Anterior cingulate cortex (tissue), 58 donors: ENCODE data around the gene DEFB126.
"Not testable (repeated sequence)": the region's sequence is repeated elsewhere in the genome, so short reads cannot be mapped to it uniquely, and the experiment has no call there.

Source experiments
- DNase-seq, 58 donors: peaks; one replicate each; lab custom pipeline; 2025; lab: John Stamatoyannopoulos, UW

DEFB126 gene, protein sequence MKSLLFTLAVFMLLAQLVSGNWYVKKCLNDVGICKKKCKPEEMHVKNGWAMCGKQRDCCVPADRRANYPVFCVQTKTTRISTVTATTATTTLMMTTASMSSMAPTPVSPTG

DNA sequence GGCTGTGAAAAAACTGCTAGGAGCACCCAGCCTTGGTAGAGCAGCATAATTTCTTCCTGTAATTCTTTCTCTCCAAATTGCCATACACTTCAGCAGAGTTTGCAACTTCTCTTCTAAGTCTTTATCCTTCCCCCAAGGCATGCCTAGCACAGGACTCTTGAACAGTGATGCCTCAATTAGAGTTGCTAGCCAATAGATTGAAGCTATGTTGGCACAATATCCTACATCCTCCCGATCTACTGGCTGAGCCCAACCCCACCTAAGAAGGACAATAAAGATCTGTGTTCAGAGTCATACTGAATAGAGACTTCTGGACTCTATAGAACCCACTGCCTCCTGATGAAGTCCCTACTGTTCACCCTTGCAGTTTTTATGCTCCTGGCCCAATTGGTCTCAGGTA, at the start of gene DEFB126:
TSS of gene DEFB126 (plus strand) at position 301 of the 400 bp plus-strand sequence. CDS start at position 340, 39 bp downstream.
- no peak for DNase-seq

DNA sequence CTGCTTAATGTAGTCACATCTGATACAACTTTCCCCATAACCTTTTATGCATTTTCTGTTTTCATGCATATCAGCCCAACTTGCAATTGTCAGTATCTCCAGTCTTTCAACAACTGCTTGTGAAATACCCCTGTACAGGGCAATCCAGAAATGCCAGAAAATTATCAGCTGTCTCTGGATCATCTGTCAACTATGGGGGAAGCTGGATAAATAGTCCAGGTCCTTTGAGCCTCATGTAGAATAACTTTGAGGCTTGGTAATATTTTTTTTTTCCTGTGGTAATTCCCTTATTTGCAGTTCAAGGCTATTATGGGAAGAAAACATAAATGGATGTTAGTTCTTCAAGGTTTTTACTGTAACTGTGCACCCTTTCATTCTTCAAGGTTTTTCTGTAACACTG, 48.7 kb upstream of the DEFB126 start:
- no peak for DNase-seq

DNA sequence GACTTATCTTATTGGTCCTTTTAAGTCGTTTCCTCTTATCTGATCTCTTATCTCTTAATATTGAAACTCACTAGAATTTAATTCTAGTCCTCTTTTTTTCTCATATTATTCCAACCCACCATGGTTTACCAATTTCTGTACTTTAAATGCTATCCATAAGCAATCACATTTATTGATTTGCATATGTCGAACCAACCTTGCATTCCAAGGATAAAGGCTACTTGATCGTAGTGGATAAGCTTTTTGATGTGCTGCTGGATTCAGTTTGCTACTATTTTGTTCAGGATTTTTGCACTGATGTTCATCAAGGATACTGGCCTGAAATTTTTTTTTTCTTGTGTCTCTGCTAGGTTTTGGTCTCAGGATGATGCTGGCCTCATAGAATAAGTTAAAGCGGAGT, 47.2 kb upstream of the DEFB126 start:
- DNase-seq: no peak

DNA sequence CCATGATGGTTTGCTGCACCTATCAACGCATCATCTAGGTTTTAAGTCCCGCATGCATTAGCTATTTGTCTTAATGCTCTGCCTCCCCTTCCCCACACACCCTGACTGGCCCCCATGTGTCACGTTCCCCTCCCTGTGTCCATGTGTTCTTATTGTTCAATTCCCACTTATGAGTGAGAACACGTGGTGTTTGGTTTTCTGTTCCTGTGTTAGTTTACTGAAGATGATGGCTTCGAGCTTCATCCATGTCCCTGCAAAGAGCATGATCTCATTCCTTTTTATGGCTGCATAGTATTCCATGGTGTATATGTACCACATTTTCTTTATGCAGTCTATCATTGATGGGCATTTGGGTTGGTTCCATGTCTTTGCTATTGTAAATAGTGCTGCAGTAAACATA, 44.7 kb upstream of the DEFB126 start:
- DNase-seq: not testable (repeated sequence)

DNA sequence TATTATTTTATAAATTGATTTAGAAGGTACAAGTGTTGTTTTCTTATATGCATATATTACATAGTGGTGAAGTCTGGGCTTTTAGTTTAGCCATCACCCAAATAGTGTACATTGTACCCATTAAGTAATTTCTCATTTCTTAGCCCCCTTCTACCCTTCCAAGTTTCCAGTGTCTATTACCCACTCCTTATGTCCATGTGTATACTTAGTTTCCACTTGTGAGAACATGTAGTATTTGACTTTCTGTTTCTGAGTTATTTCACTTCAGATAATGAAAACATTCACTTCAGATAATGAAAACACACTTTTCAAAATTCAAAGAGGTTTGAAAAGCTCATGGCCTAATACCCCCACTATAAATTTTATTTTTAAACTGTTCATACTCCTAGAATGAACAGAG, 40.4 kb upstream of the DEFB126 start:
- DNase-seq: no peak

DNA sequence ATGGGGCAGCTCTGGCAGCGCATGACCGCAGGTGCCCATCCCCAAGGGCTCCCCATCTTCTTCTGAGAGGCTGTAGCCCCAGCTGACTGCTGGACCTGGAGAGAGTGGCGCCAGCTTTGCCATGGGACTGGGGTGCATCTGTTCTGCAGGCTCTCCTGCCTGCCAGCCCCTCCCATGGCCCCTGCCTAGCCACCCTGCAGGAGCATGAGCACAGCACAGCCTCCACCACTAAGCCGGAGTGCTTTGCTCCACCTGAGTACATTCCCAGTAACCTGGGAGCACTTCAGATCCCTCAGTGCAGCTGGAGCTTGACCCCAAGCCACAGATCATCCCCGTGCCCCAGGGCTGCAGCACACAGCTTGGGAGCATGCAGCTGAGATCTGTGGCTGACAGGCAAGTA, 38.9 kb upstream of the DEFB126 start:
- DNase-seq: no peak

DNA sequence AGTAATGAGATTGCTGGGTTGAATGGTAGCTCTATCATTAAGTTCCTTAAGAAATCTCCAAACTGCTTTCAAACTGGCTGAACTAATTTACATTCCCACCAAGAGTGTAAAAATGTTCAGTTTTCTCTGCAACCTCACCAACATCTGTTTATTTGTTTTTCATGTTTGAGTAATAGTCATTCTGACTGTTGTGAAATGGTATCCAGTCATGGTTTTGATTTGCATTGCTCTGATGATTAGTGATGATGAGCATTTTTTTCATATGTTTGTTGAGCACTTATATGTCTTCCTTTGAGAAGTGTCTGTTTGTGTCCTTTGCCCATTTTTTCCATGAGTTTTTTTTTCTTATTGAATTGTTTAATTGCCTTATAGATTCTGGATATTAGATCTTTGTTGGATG, 30.0 kb upstream of the DEFB126 start:
- no peak for DNase-seq

DNA sequence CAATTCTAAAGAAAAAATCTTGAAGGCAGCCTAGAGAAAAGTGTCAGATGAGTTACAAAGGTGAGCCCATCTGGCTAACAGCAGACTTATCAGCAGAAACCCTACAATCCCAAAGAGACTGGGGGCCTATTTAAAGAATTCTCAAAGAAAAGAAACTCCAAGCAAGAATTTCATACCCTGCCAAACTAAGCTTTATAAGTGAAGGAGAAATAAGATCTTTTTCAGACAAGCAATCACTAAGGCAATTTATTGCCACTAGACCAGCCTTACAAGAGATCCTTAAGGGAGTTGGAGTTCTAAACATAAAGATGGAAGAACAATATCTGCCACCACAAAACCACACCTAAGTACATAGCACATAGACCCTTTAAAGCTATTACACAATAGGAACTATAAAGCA, 24.9 kb upstream of the DEFB126 start:
- no peak for DNase-seq

DNA sequence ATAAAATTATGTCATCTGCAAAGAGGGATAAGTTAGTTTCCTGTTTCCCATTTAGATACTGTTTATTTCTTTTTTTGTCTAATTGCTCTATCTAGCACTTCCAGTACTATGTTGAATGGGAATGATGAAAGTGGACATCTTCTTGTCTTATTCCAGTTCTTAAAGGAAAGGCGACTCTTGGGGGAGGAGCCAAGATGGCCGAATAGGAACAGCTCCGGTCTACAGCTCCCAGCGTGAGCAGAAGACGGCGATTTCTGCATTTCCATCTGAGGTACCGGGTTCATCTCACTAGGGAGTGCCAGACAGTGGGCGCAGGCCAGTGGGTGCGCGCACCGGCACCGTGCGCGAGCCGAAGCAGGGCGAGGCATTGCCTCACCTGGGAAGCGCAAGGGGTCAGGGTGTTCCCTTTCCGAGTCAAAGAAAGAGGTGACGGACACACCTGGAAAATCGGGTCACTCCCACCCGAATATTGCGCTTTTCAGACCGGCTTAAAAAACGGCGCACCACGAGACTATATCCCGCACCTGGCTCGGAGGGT, 12.5 kb upstream of the DEFB126 start:
- DNase-seq: not testable (repeated sequence)

DNA sequence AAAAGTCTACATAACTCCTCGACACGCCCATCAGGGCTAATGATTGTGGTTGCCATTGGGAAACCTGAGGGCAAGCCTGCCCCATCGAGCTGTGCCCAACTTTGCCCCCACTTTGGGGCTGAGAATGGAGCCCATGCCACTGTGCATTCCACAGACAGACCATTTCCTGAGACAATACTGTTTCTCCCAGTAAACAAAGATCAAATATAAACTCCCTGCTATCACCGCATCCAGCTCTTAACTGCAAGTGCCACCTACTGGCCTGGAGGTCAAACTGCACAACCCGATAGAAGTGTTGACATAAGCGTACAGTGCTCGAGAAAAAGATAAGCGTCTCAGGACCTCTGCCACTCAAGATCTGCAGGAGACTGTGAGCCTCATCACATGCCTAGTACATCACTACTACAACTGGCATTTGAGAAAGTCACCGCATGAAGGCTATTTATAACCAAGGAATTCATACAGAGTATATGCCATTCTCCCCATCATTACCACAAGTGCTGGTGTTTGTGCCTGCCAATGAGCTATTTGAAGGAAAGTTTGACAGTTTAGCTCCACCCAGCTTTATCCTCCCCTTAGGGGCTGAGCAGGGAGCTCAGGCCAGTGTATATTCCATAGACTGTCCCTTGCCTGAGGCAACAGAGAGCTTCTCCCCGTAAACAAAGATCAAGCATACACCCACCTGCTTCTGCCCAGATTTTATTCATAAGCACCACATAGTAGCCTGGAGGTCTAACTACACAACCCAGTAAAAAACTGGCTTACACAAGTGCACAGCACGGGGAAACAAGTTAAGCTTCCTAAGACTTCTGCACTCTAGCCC, 4.5 kb upstream of the DEFB126 start:
- no peak for DNase-seq

DNA sequence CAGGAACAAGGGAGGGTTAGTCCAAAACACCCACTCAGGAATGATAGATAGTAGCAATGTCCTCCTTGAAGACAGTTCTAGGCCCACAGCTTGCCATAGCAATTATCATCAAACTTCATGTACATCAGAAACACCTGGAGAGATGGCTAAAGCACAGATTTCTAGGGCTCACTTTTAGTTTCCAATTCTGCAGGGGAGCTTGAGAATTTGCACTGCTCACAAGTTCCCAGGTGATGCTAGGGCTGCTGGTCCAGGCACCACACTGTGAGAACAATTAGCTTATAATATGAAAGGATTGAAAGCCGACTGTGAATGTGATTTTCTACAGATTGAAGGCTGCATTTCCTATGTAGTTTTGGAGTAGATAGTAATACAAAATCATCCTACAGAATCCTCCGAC, 3.5 kb downstream of the DEFB126 start:
- DNase-seq: no peak

DNA sequence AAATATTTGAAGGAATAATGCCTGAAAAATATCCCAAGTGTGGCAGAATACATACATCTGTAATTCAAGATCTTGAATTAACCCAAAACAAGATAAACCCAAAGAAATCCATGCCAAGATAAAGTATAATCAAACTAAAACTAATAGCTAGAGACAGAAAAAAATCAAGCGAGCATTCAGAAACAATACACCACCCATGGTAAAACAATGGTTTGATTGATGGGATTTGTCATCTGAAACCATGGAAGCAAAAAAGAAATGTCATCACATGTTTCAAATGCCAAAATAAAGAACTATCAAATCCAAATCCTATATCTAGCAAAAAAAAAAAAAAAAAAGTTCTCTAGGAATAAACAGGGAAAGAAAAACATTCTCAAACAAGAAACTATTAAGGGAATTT, 9.7 kb downstream of the DEFB126 start:
- no peak for DNase-seq

DNA sequence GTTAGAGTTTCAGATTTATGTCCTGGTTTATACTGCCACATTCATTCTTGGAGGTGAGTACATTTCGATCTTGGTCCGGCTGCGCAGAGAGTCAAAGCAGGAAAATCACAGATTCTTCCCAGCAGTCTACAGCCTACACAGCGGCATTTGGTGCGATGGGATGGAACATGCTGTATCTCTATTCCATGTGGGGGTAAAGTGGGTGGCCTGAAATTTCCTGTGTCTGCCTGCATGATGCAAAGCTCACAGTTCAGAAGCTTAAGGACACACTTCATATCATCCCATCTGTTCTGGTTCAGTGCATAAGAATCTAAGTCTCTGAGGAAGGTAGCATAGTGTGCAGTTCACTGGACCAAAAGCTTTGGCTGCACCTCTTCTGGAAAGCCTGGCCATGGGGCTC, 14.8 kb downstream of the DEFB126 start, which contains the start of gene DEFB127:
TSS of gene DEFB127 (plus strand) at position 301 of the 400 bp plus-strand sequence. CDS start at position 392, 91 bp downstream.
- no peak for DNase-seq

DNA sequence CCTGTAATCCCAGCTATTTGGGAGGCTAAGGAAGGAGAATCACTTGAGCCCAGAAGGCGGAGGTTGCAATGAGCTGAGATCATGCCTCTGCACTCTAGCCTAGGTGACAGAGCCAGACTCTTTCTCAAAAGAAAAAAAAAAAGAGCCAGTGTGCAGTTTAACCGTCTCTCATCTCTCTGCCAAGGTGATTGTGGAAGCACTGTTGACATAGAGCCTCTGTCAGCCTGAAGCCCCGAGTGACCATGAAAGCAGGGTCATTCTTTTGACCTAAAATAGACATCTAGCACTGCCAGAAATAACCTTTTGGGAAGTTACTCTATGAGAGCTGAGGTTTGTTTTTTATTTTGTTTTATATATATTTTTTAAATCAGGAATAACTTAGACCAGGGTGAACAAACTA, 22.2 kb downstream of the DEFB126 start:
- no peak for DNase-seq

DNA sequence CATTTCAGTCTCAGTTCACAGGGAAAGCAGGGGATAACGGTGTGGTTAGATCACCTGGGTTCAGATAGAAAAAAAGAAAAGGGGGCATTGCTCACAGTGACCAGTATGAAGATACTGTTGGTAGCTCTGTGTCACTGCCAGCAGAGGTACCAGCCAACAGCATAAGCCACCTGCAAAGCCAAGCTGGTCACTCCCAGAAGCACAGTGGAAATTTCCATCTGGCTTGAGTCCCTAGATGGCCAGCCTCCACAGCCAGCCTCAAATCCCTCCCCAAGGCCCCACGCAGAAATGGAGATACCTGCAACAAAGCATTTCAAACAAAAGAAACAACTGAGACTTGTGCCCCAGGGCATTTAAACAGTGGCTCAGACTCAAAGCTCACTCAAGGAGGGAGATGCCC, 26.5 kb downstream of the DEFB126 start:
- DNase-seq: no peak

DNA sequence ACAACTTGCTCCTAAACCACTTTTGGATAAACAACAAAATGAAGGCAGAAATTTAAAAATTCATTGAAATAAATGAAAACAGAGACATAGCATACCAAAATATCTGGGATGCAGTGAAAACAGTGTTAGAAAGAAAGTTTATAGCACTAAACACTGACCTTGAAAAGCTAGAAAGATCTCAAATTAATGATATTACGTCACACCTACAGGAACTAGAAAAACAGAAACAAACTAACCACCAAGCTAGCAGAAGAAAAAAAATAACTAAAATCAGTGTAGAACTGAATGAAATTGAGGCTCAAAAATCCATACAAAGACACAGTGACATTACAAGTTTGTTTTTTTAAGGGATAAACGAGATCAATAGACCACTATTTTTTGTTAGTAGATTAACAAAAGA, 41.9 kb downstream of the DEFB126 start:
- DNase-seq: no peak

DNA sequence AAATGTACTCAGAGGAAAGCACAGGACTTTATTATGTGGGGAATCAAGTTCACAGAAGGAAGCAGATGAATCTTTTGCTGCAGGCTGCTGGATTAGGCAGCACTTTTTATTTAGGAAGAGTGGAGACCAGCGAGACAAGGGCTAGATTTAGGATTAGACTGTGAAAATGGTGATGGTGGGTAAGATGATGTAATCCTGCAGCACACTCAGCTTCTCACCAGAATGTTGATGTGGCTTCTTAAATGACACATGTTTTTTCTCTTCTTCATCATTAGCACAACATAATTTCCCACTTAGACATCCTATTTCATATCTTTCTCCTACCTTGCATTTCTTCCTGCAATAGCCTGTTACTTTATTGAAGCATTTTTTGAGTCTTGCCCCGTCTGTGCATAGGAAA, 45.3 kb downstream of the DEFB126 start:
- DNase-seq: no peak

DNA sequence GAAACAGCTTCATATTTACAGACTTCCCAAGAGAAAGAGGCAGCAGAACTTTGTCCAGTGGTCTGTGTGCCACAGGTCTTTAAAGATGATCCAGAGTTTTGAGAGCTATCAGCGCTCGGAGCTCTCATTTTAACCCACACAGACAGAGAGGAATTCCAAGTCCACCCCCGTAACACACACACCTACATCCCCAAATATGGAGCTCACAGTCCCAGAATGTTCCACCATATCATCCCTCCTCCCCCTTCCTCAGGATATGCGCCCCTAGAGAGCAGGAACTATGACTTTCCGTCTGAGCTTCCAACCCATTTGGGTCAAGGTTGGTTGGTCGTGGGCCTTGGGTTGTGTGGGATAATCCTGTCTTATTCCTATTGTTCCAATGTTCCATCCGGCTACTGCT, 47.2 kb downstream of the DEFB126 start, which contains the start of gene DEFB128:
TSS of gene DEFB128 (minus strand) at position 101 of the 400 bp plus-strand sequence. CDS start at position 13, 88 bp downstream.
- no peak for DNase-seq
